K562 (cell line): ENCODE data around the gene DIAPH1. TPM values are rescaled to one million over a fixed set of nuclear protein-coding genes. Genes with fewer than 3 reads are reported as not detected.

ENCODE experiments used
- BCL6 ChIP-seq: fragments of 250-450 bp; sonication (Bioruptor Pico); IDR thresholded peaks from 2 replicates; pipeline ENCODE4 v1.4.0; 2020
- CREB3 ChIP-seq: fragments of 450-650 bp; conservative IDR thresholded peaks from 2 replicates; pipeline ENCODE4 v1.6.1; 2016; ENCODE audit warnings: missing genetic modification characterization, low read depth, mild to moderate bottlenecking, missing compliant biosample characterization, moderate library complexity
- GABPA ChIP-seq: fragments of 200-800 bp; sonication (Bioruptor generic); conservative IDR thresholded peaks from 2 replicates; pipeline ENCODE4 v1.6.1; 2016; ENCODE audit warnings: low read depth, missing genetic modification characterization, missing compliant biosample characterization
- HDAC3 ChIP-seq: fragments of 450-650 bp; IDR thresholded peaks from 2 replicates; pipeline ENCODE4 v1.6.1; 2018; ENCODE audit warnings: borderline replicate concordance, mild to moderate bottlenecking, moderate library complexity; ENCODE audit not compliant: partially characterized antibody
- KAT8 ChIP-seq: fragments of 450-650 bp; IDR thresholded peaks from 2 replicates; pipeline ENCODE4 v1.6.1; 2016; ENCODE audit warnings: low read depth, mild to moderate bottlenecking
- MLLT1 ChIP-seq, 2 experiments: fragments of 450-650 bp; IDR thresholded peaks; 2 replicates each; pipeline ENCODE4 v1.6.1; 2016
- NR2F6 ChIP-seq: fragments of 450-650 bp; formaldehyde crosslinking; IDR thresholded peaks from 2 replicates; pipeline ENCODE4 v1.4.0; 2020; ENCODE audit warnings: mild to moderate bottlenecking
- PBX2 ChIP-seq, 2 experiments: IDR thresholded peaks in 1 of 2; conservative IDR thresholded peaks in 1 of 2; 2 replicates each; pipeline ENCODE4 v1.6.1; 2016; ENCODE audit warnings: low read depth in 2 of 2, mild to moderate bottlenecking in 1 of 2, missing compliant biosample characterization in 1 of 2, missing genetic modification characterization in 1 of 2, moderate library complexity in 1 of 2
- RB1 ChIP-seq: fragments of 450-650 bp; IDR thresholded peaks from 2 replicates; pipeline ENCODE4 v1.6.1; 2017; ENCODE audit warnings: low read depth, mild to moderate bottlenecking
- TEAD4 ChIP-seq, 2 experiments: sonication (generic) in 1 of 2; formaldehyde crosslinking in 1 of 2; IDR thresholded peaks; 2 replicates each; pipeline versions ENCODE4 v1.6.1 to v1.8.0; 2012 to 2022; ENCODE audit warnings: borderline replicate concordance in 1 of 2, inconsistent platforms in 1 of 2, low read length in 1 of 2, mild to moderate bottlenecking in 1 of 2, missing genetic modification reagents in 1 of 2
- ZBTB33 ChIP-seq: sonication (generic); formaldehyde crosslinking; IDR thresholded peaks from 2 replicates; pipeline ENCODE4 v1.8.1; 2023; ENCODE audit warnings: mild to moderate bottlenecking, missing genetic modification reagents
- ZNF408 ChIP-seq: fragments of 250-450 bp; sonication (Bioruptor Pico); IDR thresholded peaks from 2 replicates; pipeline ENCODE4 v1.4.0; 2020; ENCODE audit warnings: low read depth, mild to moderate bottlenecking, moderate library complexity
- ZNF41 ChIP-seq: fragments of 250-450 bp; sonication (Bioruptor Pico); conservative IDR thresholded peaks from 2 replicates; pipeline ENCODE4 v1.4.0; 2020; ENCODE audit warnings: mild to moderate bottlenecking
- ZNF639 ChIP-seq, 2 experiments: fragments of 200-800 bp in 1 of 2; sonication (Bioruptor generic) in 1 of 2; sonication (generic) in 1 of 2; formaldehyde crosslinking in 1 of 2; IDR thresholded peaks in 1 of 2; conservative IDR thresholded peaks in 1 of 2; 2 replicates each; pipeline versions ENCODE4 v1.5.0 to v1.6.1; 2016 to 2020; ENCODE audit warnings: missing compliant biosample characterization in 1 of 2, missing genetic modification characterization in 1 of 2, missing genetic modification reagents in 1 of 2
- ZNF644 ChIP-seq: fragments of 200-800 bp; sonication (Bioruptor generic); IDR thresholded peaks from 2 replicates; pipeline ENCODE4 v1.6.1; 2016; ENCODE audit warnings: low read depth, missing genetic modification characterization, missing compliant biosample characterization
- polyA plus RNA-seq, 8 experiments: library from polyadenylated mRNA; depleted of rRNA in 4 of 8; stranded (reverse) in 5 of 8; unstranded in 3 of 8; fragments of >200 nt; fragmentation: Nextera tagmentation in 2 of 8; fragmentation: Illumina TruSeq in 1 of 8; extraction: Ambion mirVana in 2 of 8; extraction: Trizol in 1 of 8; gene quantifications; 2 replicates each; pipeline versions ENCODE4 v1.2.1 to v1.2.3, GENCODE V29; 2011 to 2014; ENCODE audit warnings: inconsistent platforms in 1 of 8, missing spikeins in 1 of 8
- total RNA-seq, 7 experiments: library from RNA; depleted of rRNA in 6 of 7; stranded (reverse); fragments of >200 nt in 6 of 7; fragmentation: Illumina TruSeq in 2 of 7; extraction: Trizol in 2 of 7; gene quantifications; 2 replicates each; pipeline versions ENCODE4 v1.2.1 to v1.2.3, GENCODE V29; 2011 to 2021; ENCODE audit warnings: low replicate concordance in 1 of 7

DIAPH1 gene
- total and polyA plus RNA-seq, 9 of the 15 experiments (the other 6 are each of a cell fraction or from before 2014, with no cell fraction given) = 60.8 to 328 (median 97.8) TPM

GRCh38 chr5:141557681-141558136 is 61.1 kb downstream of the DIAPH1 start (continued):
- TF ChIP-seq PBX2 (CRISPR knock-in tag; IDR thresholded peaks at IDR 0.05; ENCODE audit: low read depth) (no peak), PBX2 (tag; conservative IDR thresholded peaks at IDR 0.05; ENCODE audit: low read depth) (0 out of 2 replicates have a peak, but pooled peaks have one; percentile 13), ZNF639 (CRISPR knock-in tag; conservative IDR thresholded peaks at IDR 0.05 in 1 of 2, IDR thresholded peaks at IDR 0.05 in 1 of 2) (peak in 1 of 2 experiments; percentile 68; a peak in 1 of 4 replicates), ZNF644 (tag) (no peak), MLLT1 (IDR thresholded peaks at IDR 0.05) (peak in 1 of 2 experiments; percentile 65; a peak in 1 of 4 replicates), TEAD4 (IDR thresholded peaks at IDR 0.05; ENCODE audit: low read length) (peak; percentile 90), TEAD4 (CRISPR knock-in tag; IDR thresholded peaks at IDR 0.05; ENCODE audit: borderline replicate concordance) (no peak), HDAC3 (no peak), NR2F6 (CRISPR knock-in tag) (no peak), KAT8 (peak; percentile 97), CREB3 (peak; percentile 69; the same call in 1 of the 2 replicates), BCL6 (CRISPR knock-in tag) (peak; percentile 16; the same call in 1 of the 2 replicates), RB1 (0 out of 2 replicates have a peak, but pooled peaks have one; percentile 26), GABPA (tag) (no peak), ZBTB33 (peak; percentile 74; the same call in 1 of the 2 replicates), ZNF408 (CRISPR knock-in tag) (no peak), ZNF41 (CRISPR knock-in tag) (no peak)
